ENCODE measurements around the gene RBM12. TPM values are rescaled to one million over a fixed set of nuclear protein-coding genes. Genes with fewer than 3 reads are reported as not detected.

Gene RBM12
- total RNA-seq, 4 donors from 2014 or later, result 22.8 to 35.4 (median 24.2) TPM

- no peak for TF ChIP-seq CTCF (IDR thresholded peaks at IDR 0.05; ENCODE audit: low read depth)
These were observed 32.1 kb downstream of the RBM12 start for GRCh38 chr20:35632539-35633115.

- TF ChIP-seq CTCF (IDR thresholded peaks at IDR 0.05; ENCODE audit: low read depth), result no peak
These were observed 34.1 kb downstream of the RBM12 start for GRCh38 chr20:35630636-35631035.

GRCh38 chr20:35629427-35630145, 35.1 kb downstream of the RBM12 start:
- no peak for TF ChIP-seq CTCF (IDR thresholded peaks at IDR 0.05; ENCODE audit: low read depth)

GRCh38 chr20:35627121-35627520, 37.6 kb downstream of the RBM12 start:
- TF ChIP-seq CTCF (IDR thresholded peaks at IDR 0.05; ENCODE audit: low read depth), result no peak

- TF ChIP-seq CTCF (IDR thresholded peaks at IDR 0.05; ENCODE audit: low read depth), result no peak
These were observed 38.2 kb downstream of the RBM12 start for GRCh38 chr20:35626386-35627001.

GRCh38 chr20:35625584-35626385, 38.9 kb downstream of the RBM12 start:
- no peak for TF ChIP-seq CTCF (IDR thresholded peaks at IDR 0.05; ENCODE audit: low read depth)

- no peak for TF ChIP-seq CTCF (IDR thresholded peaks at IDR 0.05; ENCODE audit: low read depth)
These were observed 43.1 kb downstream of the RBM12 start for GRCh38 chr20:35621560-35621946.

Measured in subcutaneous adipose tissue (tissue), 4 donors.